Cardiac muscle cell (in vitro differentiated cells and primary cell): Measurements from ENCODE around the gene CYP4V2. TPM values are rescaled to one million over a fixed set of nuclear protein-coding genes. Genes with fewer than 3 reads are reported as not detected.

Experiments used
- DNase-seq, 2 donors: peaks; one replicate each; pipeline versions ENCODE4 v3.0.0 to v3.0.0-alpha.2; 2010 to 2017; ENCODE audit warnings: low read depth in 1 of 2, low spot score in 1 of 2
- H3K27ac ChIP-seq: fragments of 200-600 bp; sonication (generic); 2 replicates; pipeline ENCODE4 v1.5.1; 2016
- H3K27me3 ChIP-seq: fragments of 200-600 bp; sonication (generic); 2 replicates; pipeline ENCODE4 v1.6.0; 2016; ENCODE audit warnings: control low read depth
- H3K36me3 ChIP-seq: fragments of 200-600 bp; sonication (generic); 2 replicates; pipeline ENCODE4 v1.5.1; 2016; ENCODE audit warnings: control low read depth
- H3K4me1 ChIP-seq: fragments of 200-600 bp; sonication (generic); 2 replicates; pipeline ENCODE4 v1.8.1; 2017; ENCODE audit warnings: low read depth, mild to moderate bottlenecking, mixed run types
- H3K4me3 ChIP-seq: fragments of 200-600 bp; sonication (generic); 2 replicates; pipeline ENCODE4 v1.5.1; 2016; ENCODE audit warnings: mild to moderate bottlenecking
- H3K9me3 ChIP-seq: fragments of 200-600 bp; sonication (generic); 2 replicates; pipeline ENCODE4 v1.5.1; 2017; ENCODE audit warnings: low read depth, mild to moderate bottlenecking, control low read depth
- CTCF ChIP-seq: IDR thresholded peaks from 2 replicates; pipeline ENCODE4 v1.5.1; 2012; ENCODE audit warnings: low read depth, mild to moderate bottlenecking, low read length
- polyA plus RNA-seq: library from polyadenylated mRNA; unstranded; fragments of >200 nt; fragmentation: Nextera tagmentation; extraction: Ambion mirVana; gene quantifications from 2 replicates; pipeline ENCODE4 v1.2.1, GENCODE V29; 2016
- total RNA-seq: library from RNA; depleted of rRNA; stranded (reverse); fragments of >200 nt; gene quantifications from 2 replicates; pipeline ENCODE4 v1.2.3, GENCODE V29; 2016

The CYP4V2 gene
- total RNA-seq = 4.8 and 7.3 TPM in 2 replicates
- polyA plus RNA-seq = 5.9 and 7.2 TPM in 2 replicates

- peak; percentile 80 to 86 for DNase-seq
These were observed at the start of gene CYP4V2 for GRCh38 chr4:186191200-186192065. TSS of gene CYP4V2 (plus strand) at chr4:186191567. CDS start at chr4:186191824, 257 bp downstream.

GRCh38 chr4:186144198-186144945 is 47.0 kb upstream of the CYP4V2 start:
- Histone ChIP-seq H3K4me1 (no peaks in the 10 kb centered on the region), H3K9me3 (no peaks in the 10 kb centered on the region), H3K4me3 (peak overlapping the region; percentile 70), H3K27ac (no peak overlapping the region), H3K36me3 (no peaks in the 10 kb centered on the region), H3K27me3 (peaks cover 25% of the 10 kb centered on the region)
- DNase-seq = peak; percentile 72 to 87
- TF ChIP-seq CTCF = peak; percentile 18

More at GRCh38 chr4:186191200-186192065, at the start of gene CYP4V2:
- no peaks in the 10 kb centered on the region for H3K36me3 ChIP-seq
- peaks cover 10% of the 10 kb centered on the region for H3K4me1 ChIP-seq
- peak within 1 kb of the TSS; percentile 81 for H3K4me3 ChIP-seq
- TF ChIP-seq CTCF = peak; percentile 21
- H3K27ac ChIP-seq = peak within 1 kb of the TSS; percentile 70
- H3K27me3 ChIP-seq = no peaks in the 10 kb centered on the region
- no peaks in the 10 kb centered on the region for H3K9me3 ChIP-seq

GRCh38 chr4:186144946-186145569 is 46.3 kb upstream of the CYP4V2 start:
- DNase-seq = peak; percentile 75
- Histone ChIP-seq H3K4me3 (peak overlapping the region; percentile 70), H3K36me3 (no peaks in the 10 kb centered on the region), H3K9me3 (no peaks in the 10 kb centered on the region), H3K4me1 (no peaks in the 10 kb centered on the region), H3K27ac (peak overlapping the region; percentile 37), H3K27me3 (peaks cover 25% of the 10 kb centered on the region)
- no peak for TF ChIP-seq CTCF

GRCh38 chr4:186146458-186146857 is 44.9 kb upstream of the CYP4V2 start:
- no peaks in the 10 kb centered on the region for H3K4me1 ChIP-seq
- no peak overlapping the region for H3K4me3 ChIP-seq
- no peaks in the 10 kb centered on the region for H3K36me3 ChIP-seq
- no peaks in the 10 kb centered on the region for H3K9me3 ChIP-seq
- no peak for DNase-seq
- H3K27me3 ChIP-seq = peaks cover 25% of the 10 kb centered on the region
- H3K27ac ChIP-seq = no peak overlapping the region
- no peak for TF ChIP-seq CTCF

GRCh38 chr4:186148336-186148975 is 42.9 kb upstream of the CYP4V2 start:
- no peaks in the 10 kb centered on the region for H3K36me3 ChIP-seq
- TF ChIP-seq CTCF = no peak

More at GRCh38 chr4:186148336-186148975, 42.9 kb upstream of the CYP4V2 start:
- DNase-seq = no peak
- Histone ChIP-seq H3K27ac (no peak overlapping the region), H3K4me3 (no peak overlapping the region), H3K27me3 (peaks cover 25% of the 10 kb centered on the region), H3K4me1 (no peaks in the 10 kb centered on the region), H3K9me3 (no peaks in the 10 kb centered on the region)
